ENCODE measurements around the gene ARSB. TPM values are rescaled to one million over a fixed set of nuclear protein-coding genes. Genes with fewer than 3 reads are reported as not detected.

The ARSB gene
- total RNA-seq, 1 donor from 2014 or later: 1.8 TPM

DNA sequence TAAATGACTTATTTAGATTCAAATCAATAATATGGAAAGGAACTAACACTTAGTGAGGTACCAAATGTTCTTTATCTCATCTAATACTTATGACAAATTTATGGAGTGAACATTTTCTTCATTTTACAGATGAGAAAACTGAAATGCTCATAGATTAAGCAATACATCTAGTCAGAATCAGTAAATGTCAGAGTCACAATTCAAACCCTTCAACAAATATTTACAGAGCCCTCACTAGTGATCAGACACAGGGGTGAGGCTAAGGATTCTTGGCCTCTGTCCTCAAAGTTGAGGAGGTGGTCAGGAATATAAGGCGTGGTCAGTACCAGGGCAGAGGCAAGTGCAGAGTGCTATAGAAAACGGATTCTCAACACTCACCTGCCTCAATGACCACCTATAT is 29.5 kb upstream of the ARSB start:
- no peak for TF ChIP-seq CTCF (IDR thresholded peaks at IDR 0.05; ENCODE audit: insufficient read depth, low read length, severe bottlenecking)
- no peak overlapping the region for H3K4me3 ChIP-seq (ENCODE audit: low read depth, low read length)
- FAIRE-seq (no peak), DNase-seq (ENCODE audit: low read depth) (no peak)
- H3K36me3 ChIP-seq (ENCODE audit: control insufficient read depth, insufficient read depth, low read length): no peaks in the 10 kb centered on the region
- H3K27me3 ChIP-seq (ENCODE audit: control insufficient read depth, insufficient read depth, low read length): peaks cover 7% of the 10 kb centered on the region

- Histone ChIP-seq H3K36me3 (ENCODE audit: control insufficient read depth, insufficient read depth, low read length) (no peaks in the 10 kb centered on the region), H3K4me3 (ENCODE audit: low read depth, low read length) (no peak overlapping the region), H3K27me3 (ENCODE audit: control insufficient read depth, insufficient read depth, low read length) (peaks cover 7% of the 10 kb centered on the region)
- no peak for DNase-seq (ENCODE audit: low read depth)
- TF ChIP-seq CTCF (IDR thresholded peaks at IDR 0.05; ENCODE audit: insufficient read depth, low read length, severe bottlenecking): no peak
- FAIRE-seq: no peak
Observed at GRCh38 chr5:79011869-79012268, 26.8 kb upstream of the ARSB start.

GRCh38 chr5:79011219-79011836 is 26.2 kb upstream of the ARSB start:
- Histone ChIP-seq H3K27me3 (ENCODE audit: control insufficient read depth, insufficient read depth, low read length) (peaks cover 7% of the 10 kb centered on the region), H3K4me3 (ENCODE audit: low read depth, low read length) (no peak overlapping the region), H3K36me3 (ENCODE audit: control insufficient read depth, insufficient read depth, low read length) (no peaks in the 10 kb centered on the region)
- no peak for DNase-seq (ENCODE audit: low read depth)
- TF ChIP-seq CTCF (IDR thresholded peaks at IDR 0.05; ENCODE audit: insufficient read depth, low read length, severe bottlenecking): no peak
- no peak for FAIRE-seq

DNA sequence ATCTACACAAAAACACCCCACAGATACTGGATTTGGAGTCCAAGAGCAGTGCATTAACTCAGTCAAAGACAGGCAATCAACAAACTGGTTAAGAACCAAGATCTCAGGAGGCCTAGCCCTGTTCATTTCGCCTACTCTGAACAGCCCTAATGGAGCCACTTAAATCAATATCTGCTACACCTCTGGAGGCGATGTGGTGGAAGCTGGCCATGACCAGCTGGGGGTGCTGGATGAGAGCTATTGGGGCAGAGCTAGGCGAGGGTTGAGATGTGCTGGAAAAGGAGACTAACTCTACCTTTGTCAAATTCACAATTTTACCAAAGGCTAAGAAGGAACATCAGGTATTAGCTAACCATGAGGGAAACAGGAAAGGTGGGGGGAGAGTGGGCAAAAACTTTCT is 23.3 kb upstream of the ARSB start:
- FAIRE-seq (no peak), DNase-seq (ENCODE audit: low read depth) (no peak)
- no peak for TF ChIP-seq CTCF (IDR thresholded peaks at IDR 0.05; ENCODE audit: insufficient read depth, low read length, severe bottlenecking)
- Histone ChIP-seq H3K27me3 (ENCODE audit: control insufficient read depth, insufficient read depth, low read length) (peaks cover 5% of the 10 kb centered on the region), H3K4me3 (ENCODE audit: low read depth, low read length) (no peak overlapping the region), H3K36me3 (ENCODE audit: control insufficient read depth, insufficient read depth, low read length) (no peaks in the 10 kb centered on the region)

DNA sequence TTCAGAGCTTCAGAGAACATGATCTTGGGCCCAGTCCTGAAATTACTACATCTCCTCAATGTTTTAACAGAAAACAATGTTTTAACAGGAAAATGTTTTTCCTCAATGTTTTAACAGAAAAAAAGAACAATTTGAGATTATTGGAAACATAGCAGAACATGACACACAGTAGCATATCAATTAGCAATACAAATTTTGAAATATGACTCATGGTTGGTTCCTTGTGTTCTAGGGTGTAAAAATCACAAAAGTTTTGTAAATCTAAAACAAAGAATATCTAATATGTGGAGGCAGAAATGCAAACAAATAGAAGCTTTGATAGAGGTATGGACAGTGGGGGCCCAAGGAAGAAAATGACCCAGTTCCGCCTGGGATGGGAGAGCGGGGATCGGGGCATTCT is 22.8 kb upstream of the ARSB start:
- FAIRE-seq (no peak), DNase-seq (ENCODE audit: low read depth) (no peak)
- H3K36me3 ChIP-seq (ENCODE audit: control insufficient read depth, insufficient read depth, low read length): no peaks in the 10 kb centered on the region
- peaks cover 5% of the 10 kb centered on the region for H3K27me3 ChIP-seq (ENCODE audit: control insufficient read depth, insufficient read depth, low read length)
- TF ChIP-seq CTCF (IDR thresholded peaks at IDR 0.05; ENCODE audit: insufficient read depth, low read length, severe bottlenecking): no peak
- H3K4me3 ChIP-seq (ENCODE audit: low read depth, low read length): no peak overlapping the region
